Glomerular visceral epithelial cell (primary cell): ENCODE data around the gene ENSA.
"Not testable (repeated sequence)": the region's sequence is repeated elsewhere in the genome, so short reads cannot be mapped to it uniquely, and the experiment has no call there.

ENCODE experiments used
- DNase-seq: peaks from one replicate; pipeline ENCODE4 v3.0.0-alpha.2; 2016; ENCODE audit errors: extremely low spot score

The ENSA gene

GRCh38 chr1:150629115-150629928 lies at the start of gene ENSA:
ENSA (minus strand) TSS chr1:150629612; CDS start chr1:150629470, 142 bp downstream.
- peak; percentile 99 for DNase-seq

DNA sequence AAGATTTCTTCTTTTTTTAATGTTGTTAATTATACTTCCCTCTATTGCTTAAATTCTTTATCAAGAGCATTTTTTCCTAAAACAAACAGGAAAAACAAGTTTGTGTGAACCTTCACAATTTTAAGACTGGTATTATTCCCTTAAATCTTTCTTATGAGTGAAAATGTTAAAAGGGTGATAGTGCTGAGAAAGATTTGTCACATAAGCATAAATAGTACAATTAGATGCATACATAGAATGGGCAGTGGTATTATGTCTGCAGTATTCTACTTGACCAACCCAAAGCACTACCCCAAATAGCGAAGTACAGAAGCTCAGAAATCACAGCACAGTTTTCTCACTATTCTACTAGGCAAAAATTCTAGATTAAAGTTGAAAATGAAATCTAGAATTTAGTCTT lies 49.6 kb upstream of the ENSA start:
- DNase-seq = no peak

DNA sequence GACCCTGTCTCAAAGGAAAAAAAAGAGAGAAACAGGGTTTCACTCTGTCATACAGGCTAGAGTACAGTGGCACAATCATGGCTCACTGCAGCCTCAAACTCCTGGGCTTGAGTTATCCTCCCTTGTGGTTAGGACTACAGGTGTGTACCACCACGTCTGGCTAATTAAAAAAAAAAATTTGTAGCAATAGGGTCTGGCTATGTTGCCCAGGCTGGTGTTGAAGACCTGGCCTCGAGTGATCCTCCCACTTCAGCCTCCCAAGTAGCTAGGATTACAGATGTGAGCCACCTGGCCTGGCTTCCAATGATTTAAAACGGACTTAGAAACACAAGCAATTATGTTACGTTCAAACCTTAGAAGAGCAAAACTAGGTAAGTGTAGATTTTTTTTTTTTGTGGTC lies 45.5 kb upstream of the ENSA start:
- no peak for DNase-seq

DNA sequence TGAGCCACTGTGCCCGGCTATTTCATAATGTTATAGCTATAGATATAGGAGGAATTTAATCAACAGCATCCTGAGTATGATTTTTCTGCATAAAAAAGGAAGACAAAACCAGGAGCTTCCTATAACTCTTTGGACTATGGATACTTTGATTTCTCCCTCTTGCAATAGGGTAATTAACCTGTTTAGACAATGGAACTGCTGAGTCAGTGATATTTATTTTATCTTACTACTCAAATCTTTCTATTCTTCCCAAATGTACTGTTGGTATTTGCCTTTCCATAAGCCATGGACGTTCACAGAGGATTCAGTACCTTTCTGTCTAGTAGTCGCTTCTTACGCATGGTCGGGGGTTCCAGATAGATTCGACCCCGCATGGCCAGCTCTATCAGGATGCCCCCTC lies 33.9 kb upstream of the ENSA start:
- no peak for DNase-seq

DNA sequence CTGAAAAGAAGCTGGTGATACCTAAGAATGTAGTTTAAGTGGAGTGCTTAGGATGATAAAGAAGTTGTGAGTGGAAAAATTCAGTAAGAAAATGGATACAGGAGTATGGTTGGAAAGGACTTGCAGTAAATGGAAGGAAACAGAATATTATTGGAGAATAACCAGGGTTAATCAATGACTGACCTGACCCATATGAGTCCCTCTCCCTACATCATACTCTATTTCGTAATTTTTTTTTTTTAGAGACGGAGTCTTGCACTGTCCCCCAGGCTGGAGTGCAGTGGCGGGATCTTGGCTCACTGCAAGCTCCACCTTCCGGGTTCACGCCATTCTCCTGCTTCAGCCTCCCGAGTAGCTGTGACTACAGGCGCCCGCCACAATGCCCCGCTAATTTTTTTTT lies 33.4 kb upstream of the ENSA start:
- no peak for DNase-seq

DNA sequence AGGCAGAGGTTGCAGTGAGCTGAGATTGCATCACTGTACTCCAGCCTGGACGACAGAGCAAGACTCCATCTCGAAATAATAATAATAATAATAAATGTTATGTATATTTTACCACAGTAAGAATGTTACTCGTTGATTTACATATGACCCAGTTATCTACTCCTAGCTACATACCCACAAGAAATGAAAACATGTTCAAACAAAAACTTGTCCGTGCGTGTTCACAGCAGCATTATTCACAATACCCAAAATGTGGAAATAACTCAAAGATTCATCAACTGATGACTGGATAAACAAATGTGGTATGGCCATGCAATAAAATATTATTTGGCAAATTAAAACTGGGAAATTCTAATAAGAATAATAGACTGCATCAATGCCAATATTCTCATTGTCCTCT lies 31.7 kb upstream of the ENSA start:
- DNase-seq = no peak

DNA sequence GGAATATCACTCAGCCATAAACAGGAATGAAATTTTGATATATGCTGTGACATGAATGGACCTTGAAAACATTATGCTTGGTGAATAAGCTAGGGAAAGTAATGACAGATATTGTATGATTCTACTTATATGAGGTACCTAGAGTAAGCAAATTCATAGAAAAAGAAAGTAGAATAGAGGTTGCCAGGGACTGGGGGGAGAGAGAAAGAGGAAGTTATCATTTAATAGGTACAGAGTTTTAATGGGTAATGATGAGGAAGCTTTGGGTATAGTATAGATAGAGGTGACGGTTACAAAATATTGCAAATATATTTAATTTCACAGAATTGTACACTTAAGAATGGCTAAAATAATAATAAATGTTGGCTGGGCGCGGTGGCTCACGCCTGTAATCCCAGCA lies 31.2 kb upstream of the ENSA start:
- no peak for DNase-seq

GRCh38 chr1:150657064-150657463 lies 27.7 kb upstream of the ENSA start:
- DNase-seq = not testable (repeated sequence)

DNA sequence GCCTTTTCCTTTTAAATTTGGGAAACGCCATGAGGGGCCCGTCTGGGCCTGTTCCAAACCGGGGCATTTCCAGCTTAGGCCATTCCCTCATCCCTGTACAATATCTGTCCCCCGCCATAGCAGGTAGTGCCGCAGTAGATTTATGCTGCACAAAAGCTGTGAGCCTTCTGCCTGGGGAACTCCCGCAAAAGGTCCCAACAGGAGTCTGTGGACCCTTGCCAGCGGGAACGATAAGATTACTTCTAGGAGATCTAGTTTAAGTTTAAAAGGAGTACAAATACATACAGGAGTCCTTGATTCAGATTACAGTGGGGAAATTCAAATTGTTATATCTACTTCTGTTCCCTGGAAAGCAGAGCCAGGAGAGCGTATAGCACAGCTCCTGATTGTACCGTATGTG lies 25.2 kb upstream of the ENSA start:
- not testable (repeated sequence) for DNase-seq

- no peak for DNase-seq
Observed at GRCh38 chr1:150650193-150650592, 20.8 kb upstream of the ENSA start.

DNA sequence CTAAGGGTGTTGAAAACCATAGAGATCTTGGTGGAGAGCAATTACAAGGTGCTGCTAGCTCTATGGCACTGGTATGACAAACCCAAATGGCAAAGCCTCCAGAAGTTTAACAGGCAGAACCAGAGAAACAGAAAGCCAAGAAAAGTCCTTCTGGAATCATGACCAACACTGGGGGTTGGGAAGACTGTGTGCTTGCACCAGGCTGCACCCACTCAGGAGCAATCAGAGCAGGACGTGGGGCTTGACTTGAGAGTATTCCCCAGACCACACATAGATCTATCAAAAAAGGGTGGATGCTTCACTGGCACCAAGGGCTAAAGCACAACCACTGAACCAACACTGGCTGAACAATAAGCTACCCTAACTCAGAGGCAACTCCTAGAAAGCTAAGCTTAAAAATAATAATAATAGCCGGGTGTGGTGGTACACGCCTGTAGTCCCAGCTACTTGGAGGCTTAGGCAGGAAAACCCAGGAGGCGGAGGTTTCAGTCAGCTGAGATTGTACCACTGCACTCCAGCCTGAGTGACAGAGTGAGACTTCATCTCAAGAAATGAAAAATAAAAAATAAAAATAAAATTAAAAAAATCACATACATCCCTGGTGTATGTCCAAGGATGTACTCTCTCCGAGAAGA lies 20.1 kb upstream of the ENSA start:
- DNase-seq = no peak

DNA sequence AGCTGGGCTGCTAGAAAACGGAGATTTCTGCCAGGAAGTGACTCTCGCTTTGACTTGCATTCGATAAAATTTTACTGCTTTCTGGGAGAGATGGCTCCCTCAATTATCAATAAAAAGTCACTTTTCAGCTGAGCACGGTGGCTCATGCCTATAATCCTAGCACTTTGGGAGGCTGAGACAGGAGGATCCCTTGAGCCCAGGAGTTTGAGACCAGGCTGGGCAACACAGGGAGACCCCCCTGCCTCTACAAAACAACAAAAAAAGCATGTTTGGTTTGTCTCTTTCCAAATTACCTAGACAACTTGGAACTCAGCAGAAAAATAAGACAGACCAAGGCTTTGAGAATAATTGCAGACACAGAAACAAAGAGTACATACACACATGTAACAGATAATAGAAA lies 12.9 kb upstream of the ENSA start:
- DNase-seq = no peak

DNA sequence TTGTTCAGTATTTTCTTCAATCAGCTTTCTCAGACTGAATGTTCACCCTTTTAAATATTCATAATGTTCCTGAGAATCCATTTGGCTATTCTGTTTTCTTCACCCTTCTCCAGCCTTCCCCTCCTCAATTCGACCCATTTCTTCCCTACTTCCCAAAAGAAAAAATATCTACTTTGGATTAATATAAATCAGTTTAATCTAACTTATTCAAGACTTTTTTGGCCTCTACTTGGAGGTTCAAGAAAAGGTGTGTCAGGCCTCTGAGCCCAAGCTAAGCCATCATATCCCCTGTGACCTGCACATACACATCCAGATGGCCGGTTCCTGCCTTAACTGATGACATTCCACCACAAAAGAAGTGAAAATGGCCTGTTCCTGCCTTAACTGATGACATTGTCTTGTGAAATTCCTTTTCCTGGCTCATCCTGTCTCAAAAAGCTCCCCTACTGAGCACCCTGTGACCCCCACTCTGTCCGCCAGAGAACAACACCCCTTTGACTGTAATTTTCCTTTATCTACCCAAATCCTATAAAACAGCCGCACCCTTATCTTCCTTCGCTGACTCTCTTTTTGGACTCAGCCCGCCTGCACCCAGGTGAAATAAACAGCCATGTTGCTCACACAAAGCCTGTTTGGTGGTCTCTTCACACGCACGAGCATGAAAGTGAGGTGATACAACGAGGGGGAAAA lies 11.9 kb upstream of the ENSA start:
- not testable (repeated sequence) for DNase-seq

- not testable (repeated sequence) for DNase-seq
Observed at GRCh38 chr1:150638430-150638829, 9.0 kb upstream of the ENSA start.

DNA sequence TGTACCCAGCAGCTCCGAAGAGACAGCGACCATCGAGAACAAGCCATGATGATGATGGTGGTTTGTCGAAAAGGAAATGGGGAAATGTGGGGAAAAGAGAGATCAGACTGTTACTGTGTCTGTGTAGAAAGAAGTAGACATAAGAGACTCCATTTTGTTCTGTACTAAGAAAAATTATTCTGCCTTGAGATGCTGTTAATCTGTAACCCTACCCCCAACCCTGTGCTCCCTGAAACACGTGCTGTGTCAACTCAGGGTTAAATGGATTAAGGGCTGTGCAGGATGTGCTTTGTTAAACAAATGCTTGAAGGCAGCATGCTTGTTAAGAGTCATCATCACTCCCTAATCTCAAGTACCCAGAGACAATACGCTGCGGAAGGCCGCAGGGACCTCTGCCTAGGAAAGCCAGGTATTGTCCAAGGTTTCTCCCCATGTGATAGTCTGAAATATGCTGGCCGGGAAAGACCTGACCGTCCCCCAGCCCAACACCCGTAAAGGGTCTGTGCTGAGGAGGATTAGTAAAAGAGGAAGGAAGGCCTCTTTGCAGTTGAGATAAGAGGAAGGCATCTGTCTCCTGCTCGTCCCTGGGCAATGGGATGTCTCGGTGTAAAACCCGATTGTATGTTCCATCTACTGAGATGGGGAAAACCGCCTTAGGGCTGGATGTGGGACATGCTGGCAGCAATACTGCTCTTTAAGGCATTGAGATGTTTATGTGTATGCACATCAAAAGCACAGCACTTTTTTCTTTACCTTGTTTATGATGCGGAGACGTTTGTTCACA lies 5.6 kb upstream of the ENSA start:
- not testable (repeated sequence) for DNase-seq

DNA sequence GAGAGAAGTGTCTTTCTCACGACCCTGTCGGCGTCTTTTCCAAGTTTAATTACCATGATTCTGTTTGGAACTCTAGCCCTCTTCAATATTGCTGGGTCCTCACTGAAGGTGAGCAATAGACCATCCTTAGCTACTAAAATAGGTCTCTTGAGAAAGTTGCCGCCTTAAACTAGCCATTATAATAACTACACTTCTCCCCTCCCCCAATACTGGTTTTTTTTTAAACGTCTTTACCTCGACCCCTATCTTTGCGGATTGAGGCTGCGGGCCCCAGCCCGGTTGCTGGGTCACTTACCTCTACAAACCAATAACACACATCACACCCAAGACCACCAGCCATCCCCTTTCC lies 672 bp downstream of the ENSA start:
- no peak for DNase-seq

DNA sequence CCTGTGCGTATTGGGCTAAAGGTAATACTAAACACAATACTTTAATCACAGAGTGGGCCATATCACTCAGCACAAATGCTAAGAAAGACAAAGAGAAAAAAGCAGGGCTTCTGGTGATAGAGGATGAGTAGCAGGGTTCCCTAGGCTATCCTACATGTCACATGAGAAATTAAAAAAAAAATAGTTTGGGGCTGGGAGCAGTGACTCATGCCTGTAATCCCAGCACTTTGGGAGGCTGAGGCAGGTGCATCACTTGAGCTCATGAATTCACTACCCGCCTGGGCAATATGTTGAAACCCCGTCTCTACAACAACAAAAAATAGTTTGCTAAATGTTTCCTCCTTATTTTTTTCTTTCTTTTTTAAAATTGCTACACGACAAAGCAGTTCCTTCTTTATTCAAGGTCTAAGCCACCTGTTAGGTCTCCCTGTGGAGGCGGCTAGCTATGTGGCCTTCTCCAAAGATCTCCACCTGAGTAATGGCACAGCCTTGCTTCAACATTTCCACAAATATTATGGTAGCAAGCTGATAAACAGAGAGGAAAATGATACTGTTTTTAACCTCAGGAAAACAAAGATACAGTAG lies 1.5 kb downstream of the ENSA start:
- DNase-seq = no peak

DNA sequence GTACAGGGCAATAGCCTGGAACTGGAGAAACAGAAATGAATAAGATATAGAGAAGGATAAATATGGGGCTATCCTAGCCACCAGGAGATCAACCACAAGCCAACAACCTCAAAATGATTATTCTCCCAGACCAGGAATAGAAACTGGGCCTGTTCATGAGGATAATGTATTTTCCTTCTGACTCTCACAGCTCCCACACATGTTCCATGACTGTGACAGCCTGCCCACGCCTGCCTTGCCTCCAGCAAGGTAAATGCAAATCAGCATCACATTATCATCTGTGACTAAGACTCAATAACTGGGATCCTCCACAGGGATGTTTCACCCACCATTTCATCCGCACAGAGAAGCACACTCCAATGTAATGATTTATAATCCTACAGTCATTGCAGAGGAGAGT lies 3.3 kb downstream of the ENSA start:
- DNase-seq = no peak

DNA sequence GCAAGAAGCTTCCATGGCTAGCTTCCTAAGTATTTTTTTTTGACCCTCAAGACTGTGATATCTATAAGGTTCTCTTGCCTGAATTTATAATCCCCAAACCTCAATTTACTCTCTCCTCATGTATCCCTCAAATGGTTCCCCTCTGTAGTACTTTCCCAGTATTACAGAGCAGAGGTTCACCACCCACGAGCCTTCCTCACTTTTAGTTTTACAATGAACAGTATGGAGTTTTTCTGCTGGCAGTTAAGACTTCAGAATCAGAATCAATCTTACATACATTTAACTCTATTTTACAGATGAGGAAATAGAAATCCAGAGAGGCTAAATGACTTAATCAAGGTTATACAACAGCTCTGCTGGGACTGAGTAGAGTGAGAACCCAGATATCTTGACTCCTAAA lies 4.9 kb downstream of the ENSA start:
- DNase-seq = not testable (repeated sequence)

- DNase-seq = not testable (repeated sequence)
Observed at GRCh38 chr1:150624134-150624533, 5.3 kb downstream of the ENSA start.

GRCh38 chr1:150622303-150622975 lies 7.0 kb downstream of the ENSA start:
- DNase-seq = no peak
